Neuronal stem cell (in vitro differentiated cells): ENCODE measurements around the gene BAZ2B.
"Not testable (repeated sequence)": the region's sequence is repeated elsewhere in the genome, so short reads cannot be mapped to it uniquely, and the experiment has no call there.

ENCODE experiments used
- DNase-seq: peaks from one replicate; pipeline ENCODE4 v3.0.0-alpha.2; 2013; ENCODE audit warnings: low spot score
- H2AFZ ChIP-seq: one replicate; pipeline ENCODE4 v1.6.1; 2013; ENCODE audit warnings: mild to moderate bottlenecking, low read length, inconsistent platforms
- H2AK5ac ChIP-seq: 2 replicates; pipeline ENCODE4 v1.6.1; 2013; ENCODE audit warnings: low read depth, mild to moderate bottlenecking, inconsistent platforms, low read length, moderate library complexity, mixed read lengths
- H2BK120ac ChIP-seq: 2 replicates; pipeline ENCODE4 v1.6.1; 2013; ENCODE audit warnings: low read depth, mild to moderate bottlenecking, inconsistent platforms, low read length, moderate library complexity, mixed read lengths
- H2BK12ac ChIP-seq: one replicate; pipeline ENCODE4 v1.6.1; 2013; ENCODE audit warnings: low read length, inconsistent platforms
- H2BK15ac ChIP-seq: 2 replicates; pipeline ENCODE4 v1.6.1; 2013; ENCODE audit warnings: mild to moderate bottlenecking, low read length, inconsistent platforms, mixed read lengths
- H2BK5ac ChIP-seq: one replicate; pipeline ENCODE4 v1.6.1; 2013; ENCODE audit warnings: inconsistent platforms, mild to moderate bottlenecking, low read length, moderate library complexity
- H3K14ac ChIP-seq: one replicate; pipeline ENCODE4 v1.6.1; 2013; ENCODE audit warnings: low read length, inconsistent platforms
- H3K18ac ChIP-seq: 2 replicates; pipeline ENCODE4 v1.6.1; 2013; ENCODE audit warnings: low read length, inconsistent platforms
- H3K23ac ChIP-seq: 2 replicates; pipeline ENCODE4 v1.6.1; 2013; ENCODE audit warnings: low read depth, mild to moderate bottlenecking, mixed read lengths, low read length, inconsistent platforms; ENCODE audit not compliant: poor library complexity
- H3K27ac ChIP-seq: replicated peaks from 3 replicates; pipeline ENCODE4 v1.5.1; 2013; ENCODE audit warnings: low read length, inconsistent platforms
- H3K27me3 ChIP-seq, 3 experiments: 2 replicates each; pipeline ENCODE4 v1.6.1; 2013; ENCODE audit warnings: low read length in 3 of 3, mild to moderate bottlenecking in 2 of 3, inconsistent platforms in 1 of 3, low read depth in 1 of 3, mixed read lengths in 1 of 3, moderate library complexity in 1 of 3; ENCODE audit not compliant: control insufficient read depth in 3 of 3, insufficient read depth in 3 of 3
- H3K36me3 ChIP-seq, 2 donors: replicated peaks in 1 of 2; 2 replicates each; pipeline ENCODE4 v1.6.1; 2013; ENCODE audit warnings: low read length in 2 of 2; ENCODE audit not compliant: control insufficient read depth in 2 of 2, insufficient read depth in 2 of 2
- H3K4ac ChIP-seq: 2 replicates; pipeline ENCODE4 v1.6.1; 2013; ENCODE audit warnings: inconsistent platforms, mild to moderate bottlenecking, low read length, moderate library complexity
- H3K4me1 ChIP-seq, 2 donors: 1 replicate in 1 of 2; 2 replicates in 1 of 2; pipeline ENCODE4 v1.6.1; 2013; ENCODE audit warnings: low read length in 2 of 2, low read depth in 1 of 2; ENCODE audit not compliant: control insufficient read depth in 2 of 2, insufficient read depth in 1 of 2
- H3K4me2 ChIP-seq: one replicate; pipeline ENCODE4 v1.6.1; 2013; ENCODE audit warnings: mild to moderate bottlenecking, low read length, inconsistent platforms; ENCODE audit not compliant: insufficient read depth, poor library complexity, severe bottlenecking
- H3K4me3 ChIP-seq, 2 donors: 2 replicates each; pipeline ENCODE4 v1.5.1; 2013; ENCODE audit warnings: low read length in 2 of 2, mild to moderate bottlenecking in 2 of 2, inconsistent platforms in 1 of 2, moderate library complexity in 1 of 2
- H3K79me1 ChIP-seq: one replicate; pipeline ENCODE4 v1.6.1; 2013; ENCODE audit warnings: low read depth, mild to moderate bottlenecking, inconsistent platforms, low read length, moderate library complexity
- H3K9ac ChIP-seq: one replicate; pipeline ENCODE4 v1.6.1; 2013; ENCODE audit warnings: mild to moderate bottlenecking, low read depth, low read length, inconsistent platforms; ENCODE audit not compliant: poor library complexity
- H3K9me3 ChIP-seq, 2 donors: replicated peaks in 1 of 2; 2 replicates each; pipeline versions ENCODE3 to v1.6.1; 2013; ENCODE audit warnings: low read length in 2 of 2, mild to moderate bottlenecking in 2 of 2, inconsistent platforms in 1 of 2, low read depth in 1 of 2, mixed read lengths in 1 of 2, moderate library complexity in 1 of 2; ENCODE audit not compliant: control insufficient read depth in 2 of 2, insufficient read depth in 1 of 2
- H4K8ac ChIP-seq: one replicate; pipeline ENCODE4 v1.6.1; 2013; ENCODE audit warnings: low read depth, mild to moderate bottlenecking, inconsistent platforms, low read length, moderate library complexity
- H4K91ac ChIP-seq: one replicate; pipeline ENCODE4 v1.6.1; 2013; ENCODE audit warnings: low read length, low read depth, mild to moderate bottlenecking, inconsistent platforms; ENCODE audit not compliant: poor library complexity
- WGBS, 2 donors: extraction: QIAGEN DNeasy Blood & Tissue Kit; methylation state at CpG; one replicate each; pipeline ENCODE4 v1.1.7; 2013; ENCODE audit warnings: missing lambda C conversion rate in 2 of 2, mixed read lengths in 1 of 2; ENCODE audit not compliant: insufficient read length in 2 of 2, insufficient replicate concordance in 1 of 2; ENCODE audit errors: extremely low coverage in 2 of 2; 5-methylcytosine and 5-hydroxymethylcytosine counted together

Gene BAZ2B

GRCh38 chr2:159542101-159542500 is 74.2 kb downstream of the BAZ2B start:
- Histone ChIP-seq H2AFZ (no peak overlapping the region), H3K9me3 (peaks cover 2 to 19% of the 10 kb centered on the region in 2 donors), H3K14ac (no peak overlapping the region), H3K4me2 (no peak overlapping the region), H2BK15ac (no peak overlapping the region), H4K8ac (no peak overlapping the region), H3K4me3 (no peak overlapping the region), H3K23ac (no peak overlapping the region), H3K79me1 (no peaks in the 10 kb centered on the region), H3K4ac (no peak overlapping the region), H3K4me1 (no peaks in the 10 kb centered on the region), H4K91ac (no peak overlapping the region), H2BK5ac (no peak overlapping the region), H3K27me3 (no peaks in the 10 kb centered on the region), H2BK12ac (no peak overlapping the region), H3K9ac (no peak overlapping the region), H3K27ac (no peak overlapping the region), H2BK120ac (no peak overlapping the region), H3K36me3 (peaks cover 2 to 61% of the 10 kb centered on the region in 2 donors), H2AK5ac (no peak overlapping the region), H3K18ac (no peak overlapping the region)
- DNase-seq: no peak

- H2BK12ac ChIP-seq: no peak overlapping the region
- H3K9me3 ChIP-seq: peaks cover 2 to 19% of the 10 kb centered on the region in 2 donors
- H3K4me1 ChIP-seq: no peaks in the 10 kb centered on the region
- no peaks in the 10 kb centered on the region for H3K79me1 ChIP-seq
- no peak overlapping the region for H2AFZ ChIP-seq
- no peaks in the 10 kb centered on the region for H3K27me3 ChIP-seq
- H3K23ac ChIP-seq: no peak overlapping the region
- H3K27ac ChIP-seq: no peak overlapping the region
- no peak overlapping the region for H2BK5ac ChIP-seq
- H4K8ac ChIP-seq: no peak overlapping the region
- H3K14ac ChIP-seq: no peak overlapping the region
- no peak overlapping the region for H2AK5ac ChIP-seq
- no peak overlapping the region for H4K91ac ChIP-seq
- no peak overlapping the region for H2BK15ac ChIP-seq
- H3K36me3 ChIP-seq: peaks cover 2 to 56% of the 10 kb centered on the region in 2 donors
- H3K9ac ChIP-seq: no peak overlapping the region
- no CpG with 5 or more reads among the region's 1 CpG for WGBS, 2 donors
- no peak overlapping the region for H3K4me2 ChIP-seq
- no peak for DNase-seq
- no peak overlapping the region for H3K4ac ChIP-seq
- H2BK120ac ChIP-seq: no peak overlapping the region
- H3K4me3 ChIP-seq: no peak overlapping the region
- H3K18ac ChIP-seq: no peak overlapping the region
These were observed 76.6 kb downstream of the BAZ2B start for GRCh38 chr2:159539701-159540100.

DNA sequence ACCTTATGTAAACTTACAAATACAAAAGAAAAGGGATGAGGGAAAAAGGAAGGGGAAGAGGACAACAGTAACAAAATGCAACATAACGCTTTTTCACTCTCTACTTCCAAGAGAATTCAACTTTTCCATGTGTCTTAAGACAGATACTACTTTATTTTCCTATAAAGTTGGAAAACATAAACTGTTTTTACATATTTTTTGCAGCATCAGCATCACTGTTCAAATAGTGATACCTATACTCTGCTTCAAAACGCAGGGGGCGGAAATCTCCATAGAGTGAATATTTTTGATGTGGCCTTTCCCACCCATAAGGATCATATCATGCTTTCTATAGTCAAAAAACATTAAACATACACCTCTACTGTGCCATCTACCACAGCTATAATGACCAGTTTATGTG is 77.5 kb downstream of the BAZ2B start:
- Histone ChIP-seq H3K4me3 (no peak overlapping the region), H3K18ac (no peak overlapping the region), H3K4me2 (no peak overlapping the region), H2BK120ac (no peak overlapping the region), H3K9ac (no peak overlapping the region), H3K9me3 (peaks cover 2 to 19% of the 10 kb centered on the region in 2 donors), H3K36me3 (peaks cover 2 to 53% of the 10 kb centered on the region in 2 donors), H3K4me1 (no peaks in the 10 kb centered on the region), H3K79me1 (no peaks in the 10 kb centered on the region), H3K4ac (no peak overlapping the region), H2BK5ac (no peak overlapping the region), H2BK12ac (no peak overlapping the region), H3K27ac (no peak overlapping the region), H2AFZ (no peak overlapping the region), H2BK15ac (no peak overlapping the region), H3K23ac (no peak overlapping the region), H4K91ac (no peak overlapping the region), H3K27me3 (no peaks in the 10 kb centered on the region), H4K8ac (no peak overlapping the region), H3K14ac (no peak overlapping the region), H2AK5ac (no peak overlapping the region)
- no peak for DNase-seq
- no CpG with 5 or more reads among the region's 3 CpGs for WGBS, 2 donors

- H2BK120ac ChIP-seq, H3K4me2 ChIP-seq, H3K4me1 ChIP-seq, H2BK12ac ChIP-seq, H3K27ac ChIP-seq, H3K79me1 ChIP-seq, H4K8ac ChIP-seq, H2BK5ac ChIP-seq, H3K23ac ChIP-seq, H2BK15ac ChIP-seq, H3K9ac ChIP-seq, H3K27me3 ChIP-seq, H3K9me3 ChIP-seq, H3K4ac ChIP-seq, H3K14ac ChIP-seq, H4K91ac ChIP-seq, H3K4me3 ChIP-seq, H2AK5ac ChIP-seq, H2AFZ ChIP-seq, H3K18ac ChIP-seq, DNase-seq: not testable (repeated sequence)
- H3K36me3 ChIP-seq: peaks cover 0 to 28% of the 10 kb centered on the region in 2 donors
- WGBS, 2 donors: no CpG with 5 or more reads among the region's 4 CpGs
These were observed 81.1 kb downstream of the BAZ2B start for GRCh38 chr2:159535261-159535660.
